ENCODE data around the gene ZBTB22.
"Not testable (repeated sequence)": the region's sequence is repeated elsewhere in the genome, so short reads cannot be mapped to it uniquely, and the experiment has no call there.

Gene ZBTB22

GRCh38 chr6:33294086-33294823 is 23.3 kb downstream of the ZBTB22 start:
- H3K36me3 ChIP-seq (ENCODE audit: control insufficient read depth, insufficient read depth, low read length) = peaks cover 18% of the 10 kb centered on the region
- peaks cover 13% of the 10 kb centered on the region for H3K4me1 ChIP-seq (ENCODE audit: control insufficient read depth, insufficient read depth, low read length)
- H3K4me3 ChIP-seq (ENCODE audit: low read length) = no peak overlapping the region
- H3K27me3 ChIP-seq (ENCODE audit: control insufficient read depth, insufficient read depth, low read length) = no peaks in the 10 kb centered on the region
- no peak overlapping the region for H3K27ac ChIP-seq (ENCODE audit: low read depth, low read length)
- no peak overlapping the region for H3K9ac ChIP-seq (ENCODE audit: low read length)

- Histone ChIP-seq H3K36me3 (ENCODE audit: control insufficient read depth, insufficient read depth, low read length) (peaks cover 18% of the 10 kb centered on the region), H3K27ac (ENCODE audit: low read depth, low read length) (no peak overlapping the region), H3K4me1 (ENCODE audit: control insufficient read depth, insufficient read depth, low read length) (peaks cover 19% of the 10 kb centered on the region), H3K27me3 (ENCODE audit: control insufficient read depth, insufficient read depth, low read length) (no peaks in the 10 kb centered on the region), H3K4me3 (ENCODE audit: low read length) (no peak overlapping the region), H3K9ac (ENCODE audit: low read length) (no peak overlapping the region)
These were observed 24.4 kb downstream of the ZBTB22 start for GRCh38 chr6:33292996-33293682.

- peak overlapping the region; percentile 66 for H3K4me3 ChIP-seq (ENCODE audit: low read length)
- no peak overlapping the region for H3K27ac ChIP-seq (ENCODE audit: low read depth, low read length)
- H3K36me3 ChIP-seq (ENCODE audit: control insufficient read depth, insufficient read depth, low read length) = peaks cover 20% of the 10 kb centered on the region
- H3K4me1 ChIP-seq (ENCODE audit: control insufficient read depth, insufficient read depth, low read length) = peaks cover 18% of the 10 kb centered on the region
- H3K27me3 ChIP-seq (ENCODE audit: control insufficient read depth, insufficient read depth, low read length) = no peaks in the 10 kb centered on the region
- H3K9ac ChIP-seq (ENCODE audit: low read length) = no peak overlapping the region
These were observed 27.1 kb downstream of the ZBTB22 start for GRCh38 chr6:33290459-33290858.

GRCh38 chr6:33289784-33290315 is 27.7 kb downstream of the ZBTB22 start:
- H3K4me1 ChIP-seq (ENCODE audit: control insufficient read depth, insufficient read depth, low read length) = peaks cover 18% of the 10 kb centered on the region
- H3K4me3 ChIP-seq (ENCODE audit: low read length) = peak overlapping the region; percentile 66

GRCh38 chr6:33288921-33289783 is 28.4 kb downstream of the ZBTB22 start, which contains the start of the genes PFDN6 and WDR46:
PFDN6 (plus strand) TSS chr6:33289601; CDS start chr6:33289857, 256 bp downstream.
WDR46 (minus strand) TSS chr6:33289239; CDS start chr6:33289170, 69 bp downstream.
- Histone ChIP-seq H3K27ac (ENCODE audit: low read depth, low read length) (peak within 1 kb of the TSS; percentile 65), H3K36me3 (ENCODE audit: control insufficient read depth, insufficient read depth, low read length) (peaks cover 19% of the 10 kb centered on the region)

More at GRCh38 chr6:33289784-33290315, 27.7 kb downstream of the ZBTB22 start:
- peaks cover 20% of the 10 kb centered on the region for H3K36me3 ChIP-seq (ENCODE audit: control insufficient read depth, insufficient read depth, low read length)
- peak overlapping the region; percentile 65 for H3K27ac ChIP-seq (ENCODE audit: low read depth, low read length)
- H3K27me3 ChIP-seq (ENCODE audit: control insufficient read depth, insufficient read depth, low read length) = no peaks in the 10 kb centered on the region
- H3K9ac ChIP-seq (ENCODE audit: low read length) = peak overlapping the region; percentile 36

GRCh38 chr6:33288141-33288920 is 29.2 kb downstream of the ZBTB22 start:
- Histone ChIP-seq H3K4me1 (ENCODE audit: control insufficient read depth, insufficient read depth, low read length) (peaks cover 18% of the 10 kb centered on the region), H3K27me3 (ENCODE audit: control insufficient read depth, insufficient read depth, low read length) (no peaks in the 10 kb centered on the region), H3K9ac (ENCODE audit: low read length) (peak overlapping the region; percentile 13), H3K36me3 (ENCODE audit: control insufficient read depth, insufficient read depth, low read length) (peaks cover 11% of the 10 kb centered on the region), H3K4me3 (ENCODE audit: low read length) (peak overlapping the region; percentile 66), H3K27ac (ENCODE audit: low read depth, low read length) (peak overlapping the region; percentile 65)

More at GRCh38 chr6:33288921-33289783, 28.4 kb downstream of the ZBTB22 start, which contains the start of the genes PFDN6 and WDR46:
- H3K27me3 ChIP-seq (ENCODE audit: control insufficient read depth, insufficient read depth, low read length) = no peaks in the 10 kb centered on the region
- peak within 1 kb of the TSS; percentile 66 for H3K4me3 ChIP-seq (ENCODE audit: low read length)
- peaks cover 18% of the 10 kb centered on the region for H3K4me1 ChIP-seq (ENCODE audit: control insufficient read depth, insufficient read depth, low read length)
- H3K9ac ChIP-seq (ENCODE audit: low read length) = peak within 1 kb of the TSS; percentile 40

- H3K36me3 ChIP-seq (ENCODE audit: control insufficient read depth, insufficient read depth, low read length) = peaks cover 11% of the 10 kb centered on the region
- no peak overlapping the region for H3K4me3 ChIP-seq (ENCODE audit: low read length)
- no peaks in the 10 kb centered on the region for H3K27me3 ChIP-seq (ENCODE audit: control insufficient read depth, insufficient read depth, low read length)
- H3K4me1 ChIP-seq (ENCODE audit: control insufficient read depth, insufficient read depth, low read length) = peaks cover 18% of the 10 kb centered on the region
- no peak overlapping the region for H3K27ac ChIP-seq (ENCODE audit: low read depth, low read length)
- H3K9ac ChIP-seq (ENCODE audit: low read length) = no peak overlapping the region
These were observed 30.3 kb downstream of the ZBTB22 start for GRCh38 chr6:33286946-33287914.

- H3K36me3 ChIP-seq (ENCODE audit: control insufficient read depth, insufficient read depth, low read length); H3K9ac ChIP-seq (ENCODE audit: low read length); H3K4me3 ChIP-seq (ENCODE audit: low read length); H3K27ac ChIP-seq (ENCODE audit: low read depth, low read length); H3K27me3 ChIP-seq (ENCODE audit: control insufficient read depth, insufficient read depth, low read length): not testable (repeated sequence)
- peaks cover 16% of the 10 kb centered on the region for H3K4me1 ChIP-seq (ENCODE audit: control insufficient read depth, insufficient read depth, low read length)
These were observed 32.3 kb downstream of the ZBTB22 start for GRCh38 chr6:33285214-33285613.

- peaks cover 22% of the 10 kb centered on the region for H3K36me3 ChIP-seq (ENCODE audit: control insufficient read depth, insufficient read depth, low read length)
- H3K4me3 ChIP-seq (ENCODE audit: low read length) = no peak overlapping the region
- H3K9ac ChIP-seq (ENCODE audit: low read length) = no peak overlapping the region
- no peaks in the 10 kb centered on the region for H3K27me3 ChIP-seq (ENCODE audit: control insufficient read depth, insufficient read depth, low read length)
- H3K4me1 ChIP-seq (ENCODE audit: control insufficient read depth, insufficient read depth, low read length) = peaks cover 10% of the 10 kb centered on the region
- H3K27ac ChIP-seq (ENCODE audit: low read depth, low read length) = no peak overlapping the region
These were observed 37.0 kb downstream of the ZBTB22 start for GRCh38 chr6:33280539-33280938.

GRCh38 chr6:33279971-33280511 is 37.5 kb downstream of the ZBTB22 start:
- no peak overlapping the region for H3K27ac ChIP-seq (ENCODE audit: low read depth, low read length)
- H3K9ac ChIP-seq (ENCODE audit: low read length) = no peak overlapping the region
- no peak overlapping the region for H3K4me3 ChIP-seq (ENCODE audit: low read length)
- peaks cover 23% of the 10 kb centered on the region for H3K36me3 ChIP-seq (ENCODE audit: control insufficient read depth, insufficient read depth, low read length)
- no peaks in the 10 kb centered on the region for H3K27me3 ChIP-seq (ENCODE audit: control insufficient read depth, insufficient read depth, low read length)
- H3K4me1 ChIP-seq (ENCODE audit: control insufficient read depth, insufficient read depth, low read length) = peaks cover 10% of the 10 kb centered on the region

Measured in rectal smooth muscle tissue (tissue), 1 donor.